Keratinocyte (primary cell): ENCODE results near the gene DACT3. TPM values are rescaled to one million over a fixed set of nuclear protein-coding genes. Genes with fewer than 3 reads are reported as not detected.

Experiments used
- DNase-seq: peaks from one replicate; pipeline ENCODE4 v3.0.0-alpha.2; 2011; ENCODE audit warnings: low read depth, missing footprints, low spot score
- FAIRE-seq: peaks from 2 replicates; lab custom pipeline; 2011; peaks lifted over from hg19 to GRCh38; lab: Jason Lieb, UNC
- H2AFZ ChIP-seq: 2 replicates; pipeline ENCODE4 v1.6.0; 2012; ENCODE audit warnings: low read length, control low read depth, inconsistent platforms; ENCODE audit not compliant: control insufficient read depth
- H3K27ac ChIP-seq: 2 replicates; pipeline ENCODE4 v1.5.1; 2011; ENCODE audit warnings: low read length; ENCODE audit not compliant: control insufficient read depth, insufficient read depth
- H3K27me3 ChIP-seq: 3 replicates; pipeline ENCODE4 v1.6.0; 2011; ENCODE audit warnings: low read length; ENCODE audit not compliant: control insufficient read depth, insufficient read depth; ENCODE audit errors: extremely low read depth
- H3K36me3 ChIP-seq, 2 experiments: 2 replicates in 1 of 2; 3 replicates in 1 of 2; pipeline ENCODE4 v1.5.1; 2011; ENCODE audit warnings: low read length in 2 of 2, mild to moderate bottlenecking in 1 of 2; ENCODE audit not compliant: control insufficient read depth in 2 of 2, insufficient read depth in 2 of 2; ENCODE audit errors: extremely low read depth in 1 of 2
- H3K4me1 ChIP-seq: 3 replicates; pipeline ENCODE4 v1.5.1; 2011; ENCODE audit warnings: low read length; ENCODE audit not compliant: control insufficient read depth, insufficient read depth; ENCODE audit errors: extremely low read depth
- H3K4me2 ChIP-seq: 3 replicates; pipeline ENCODE4 v1.6.0; 2011; ENCODE audit warnings: low read depth, low read length; ENCODE audit not compliant: control insufficient read depth, insufficient read depth; ENCODE audit errors: extremely low read depth
- H3K4me3 ChIP-seq, 3 experiments: fragments of 200-600 bp in 1 of 3; sonication (generic) in 1 of 3; 2 replicates in 2 of 3; 3 replicates in 1 of 3; pipeline ENCODE4 v1.5.1; 2011 to 2016; ENCODE audit warnings: low read length in 3 of 3, mild to moderate bottlenecking in 3 of 3, control low read depth in 2 of 3, inconsistent platforms in 1 of 3, low read depth in 1 of 3, mixed read lengths in 1 of 3, mixed run types in 1 of 3, moderate library complexity in 1 of 3; ENCODE audit not compliant: control insufficient read depth in 2 of 3, insufficient read depth in 2 of 3; ENCODE audit errors: extremely low read depth in 1 of 3
- H3K79me2 ChIP-seq: 2 replicates; pipeline ENCODE4 v1.6.0; 2012; ENCODE audit warnings: low read length; ENCODE audit not compliant: control insufficient read depth, insufficient read depth
- H3K9ac ChIP-seq: 3 replicates; pipeline ENCODE4 v1.6.0; 2011; ENCODE audit warnings: low read length; ENCODE audit not compliant: control insufficient read depth, insufficient read depth; ENCODE audit errors: extremely low read depth
- H3K9me1 ChIP-seq: 3 replicates; pipeline ENCODE4 v1.6.0; 2011; ENCODE audit warnings: low read length; ENCODE audit not compliant: control insufficient read depth, insufficient read depth; ENCODE audit errors: extremely low read depth
- H3K9me3 ChIP-seq: 2 replicates; pipeline ENCODE4 v1.5.1; 2012; ENCODE audit warnings: low read depth, low read length; ENCODE audit not compliant: control insufficient read depth
- H4K20me1 ChIP-seq: 3 replicates; pipeline ENCODE4 v1.6.0; 2011; ENCODE audit warnings: low read length; ENCODE audit not compliant: control insufficient read depth, insufficient read depth; ENCODE audit errors: extremely low read depth
- CTCF ChIP-seq, 3 experiments: IDR thresholded peaks in 1 of 3; conservative IDR thresholded peaks in 1 of 3; optimal IDR thresholded peaks in 1 of 3; 2 replicates in 2 of 3; 3 replicates in 1 of 3; pipeline versions ENCODE3 to v1.5.1; 2011; ENCODE audit warnings: low read length in 3 of 3, mild to moderate bottlenecking in 3 of 3, moderate library complexity in 2 of 3, control low read depth in 1 of 3, inconsistent platforms in 1 of 3; ENCODE audit not compliant: insufficient read depth in 2 of 3; ENCODE audit errors: extremely low read depth in 1 of 3
- EZH2 ChIP-seq: IDR thresholded peaks from one replicate; pipeline ENCODE4 v1.6.1; 2012; ENCODE audit warnings: inconsistent platforms, mild to moderate bottlenecking, low read length, moderate library complexity
- dilution Hi-C: fragments of 300-500 bp; cut with MboI; formaldehyde crosslinking; loops from one replicate; pipeline ENCODE4 v1.7.0; 2020; ENCODE audit warnings: low sequenced_read_pairs; ENCODE audit not compliant: extremely low pct_ligation_motif_present
- polyA plus RNA-seq, 5 experiments: library from polyadenylated mRNA; depleted of rRNA in 3 of 5; stranded (reverse) in 3 of 5; stranded (forward) in 1 of 5; unstranded in 1 of 5; fragments of >200 nt; gene quantifications; 1 replicate in 1 of 5; 2 replicates in 3 of 5; 3 replicates in 1 of 5; pipeline versions ENCODE4 v1.2.1 to v1.2.3, GENCODE V29; 2011 to 2012; ENCODE audit warnings: missing spikeins in 2 of 5, low read depth in 1 of 5, low replicate concordance in 1 of 5

DACT3 gene
- polyA plus RNA-seq, 1 donor (not counting 4 experiments of a cell fraction or from before 2014, with no cell fraction given): 0.04 TPM

GRCh38 chr19:46603752-46604231 is 57.2 kb downstream of the DACT3 start:
- dilution Hi-C loops: no loop called here
- no peak for TF ChIP-seq CTCF (optimal IDR thresholded peaks at IDR 0.05 in 1 of 3, IDR thresholded peaks at IDR 0.05 in 1 of 3, conservative IDR thresholded peaks at IDR 0.05 in 1 of 3; ENCODE audit: extremely low read depth in 1 of 3, insufficient read depth in 2 of 3, low read length in 3 of 3)
- no peak for TF ChIP-seq EZH2
- Histone ChIP-seq H3K4me3 (no peak overlapping the region), H3K9me3 (no peaks in the 10 kb centered on the region), H3K36me3 (peaks cover 33 to 44% of the 10 kb centered on the region in 2 experiments), H3K9ac (peak overlapping the region; percentile 100), H4K20me1 (peaks cover 17% of the 10 kb centered on the region), H3K4me2 (peak overlapping the region; percentile 84), H2AFZ (no peak overlapping the region), H3K27me3 (no peaks in the 10 kb centered on the region), H3K27ac (no peak overlapping the region), H3K4me1 (peaks cover 28% of the 10 kb centered on the region), H3K79me2 (peaks cover 64% of the 10 kb centered on the region), H3K9me1 (no peaks in the 10 kb centered on the region)
- FAIRE-seq: no peak
- DNase-seq: no peak

- Histone ChIP-seq H3K9ac (peak overlapping the region; percentile 100), H3K36me3 (peaks cover 27 to 39% of the 10 kb centered on the region in 2 experiments), H3K79me2 (peaks cover 64% of the 10 kb centered on the region), H4K20me1 (peaks cover 17% of the 10 kb centered on the region), H2AFZ (no peak overlapping the region), H3K9me3 (no peaks in the 10 kb centered on the region), H3K4me2 (peak overlapping the region; percentile 84), H3K27me3 (no peaks in the 10 kb centered on the region), H3K27ac (peak overlapping the region; percentile 15), H3K4me1 (peaks cover 28% of the 10 kb centered on the region), H3K9me1 (no peaks in the 10 kb centered on the region), H3K4me3 (peak overlapping the region; percentile 98 to 100 (median 99))
- FAIRE-seq (no peak), DNase-seq (no peak)
- no peak for TF ChIP-seq CTCF (optimal IDR thresholded peaks at IDR 0.05 in 1 of 3, IDR thresholded peaks at IDR 0.05 in 1 of 3, conservative IDR thresholded peaks at IDR 0.05 in 1 of 3; ENCODE audit: extremely low read depth in 1 of 3, insufficient read depth in 2 of 3, low read length in 3 of 3)
- no peak for TF ChIP-seq EZH2
- dilution Hi-C loops: no loop called here
Observed at GRCh38 chr19:46603195-46603637, 57.8 kb downstream of the DACT3 start.
